Fibroblast of skin of left biceps (primary cell): ENCODE measurements around the gene SLC10A3.

Experiments used
- DNase-seq, 2 experiments: peaks; one replicate each; pipeline ENCODE4 v3.0.0-alpha.2; 2013; ENCODE audit warnings: low read depth in 2 of 2

The SLC10A3 gene

DNA sequence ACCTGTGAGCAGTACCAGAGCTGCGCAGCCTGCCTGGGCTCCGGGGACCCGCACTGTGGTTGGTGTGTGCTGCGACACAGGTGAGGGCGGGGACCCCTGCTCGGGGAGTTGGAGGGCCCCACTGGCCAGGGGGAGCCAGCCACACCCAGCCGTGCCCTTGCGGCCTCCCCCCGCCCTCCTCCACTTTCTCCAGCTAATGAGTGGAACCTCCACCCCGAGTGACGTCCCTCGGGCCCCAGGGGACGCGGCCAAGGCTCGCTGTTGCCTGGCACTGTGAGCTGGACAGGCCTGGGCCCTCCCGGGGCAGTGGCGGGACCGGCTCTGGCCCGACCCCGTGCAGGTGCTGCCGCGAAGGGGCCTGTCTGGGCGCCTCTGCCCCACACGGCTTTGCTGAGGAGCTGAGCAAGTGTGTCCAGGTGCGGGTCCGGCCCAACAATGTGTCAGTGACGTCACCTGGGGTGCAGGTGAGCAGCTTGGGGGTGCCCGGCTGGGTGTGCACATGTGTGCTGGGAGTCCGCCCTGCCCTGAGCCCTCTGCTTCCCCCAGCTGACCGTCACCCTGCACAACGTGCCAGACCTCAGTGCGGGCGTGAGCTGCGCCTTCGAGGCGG, 26.7 kb downstream of the SLC10A3 start:
- DNase-seq: no peak

DNA sequence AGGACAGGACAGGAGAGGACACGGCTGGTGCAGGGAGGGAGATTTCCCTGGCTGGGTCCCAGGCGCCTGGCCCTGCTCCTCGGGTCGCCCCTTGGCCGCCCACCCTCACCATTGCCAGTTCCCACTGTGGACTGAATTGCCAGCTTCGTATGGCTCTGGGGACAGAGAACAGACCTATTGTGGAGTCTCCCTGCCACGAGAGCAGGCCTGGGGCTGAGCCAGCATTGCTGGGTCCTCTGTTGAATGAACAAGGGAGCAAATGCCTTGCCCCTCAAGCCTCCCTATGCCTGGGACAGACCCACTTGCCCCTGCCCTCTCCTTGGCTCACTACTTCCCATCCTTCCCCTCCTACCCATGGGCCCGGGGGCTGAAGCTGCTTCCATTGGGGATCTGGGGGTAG, 28.0 kb downstream of the SLC10A3 start:
- no peak for DNase-seq

DNA sequence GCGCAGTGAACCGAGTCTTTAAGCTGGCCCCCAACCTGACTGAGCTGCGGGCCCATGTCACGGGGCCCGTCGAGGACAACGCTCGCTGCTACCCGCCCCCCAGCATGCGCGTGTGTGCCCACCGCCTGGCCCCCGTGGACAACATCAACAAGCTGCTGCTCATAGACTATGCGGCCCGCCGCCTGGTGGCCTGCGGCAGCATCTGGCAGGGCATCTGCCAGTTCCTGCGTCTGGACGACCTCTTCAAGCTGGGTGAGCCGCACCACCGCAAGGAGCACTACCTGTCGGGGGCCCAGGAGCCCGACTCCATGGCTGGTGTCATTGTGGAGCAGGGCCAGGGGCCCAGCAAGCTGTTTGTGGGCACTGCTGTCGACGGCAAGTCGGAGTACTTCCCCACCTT, 30.1 kb downstream of the SLC10A3 start:
- DNase-seq: no peak

DNA sequence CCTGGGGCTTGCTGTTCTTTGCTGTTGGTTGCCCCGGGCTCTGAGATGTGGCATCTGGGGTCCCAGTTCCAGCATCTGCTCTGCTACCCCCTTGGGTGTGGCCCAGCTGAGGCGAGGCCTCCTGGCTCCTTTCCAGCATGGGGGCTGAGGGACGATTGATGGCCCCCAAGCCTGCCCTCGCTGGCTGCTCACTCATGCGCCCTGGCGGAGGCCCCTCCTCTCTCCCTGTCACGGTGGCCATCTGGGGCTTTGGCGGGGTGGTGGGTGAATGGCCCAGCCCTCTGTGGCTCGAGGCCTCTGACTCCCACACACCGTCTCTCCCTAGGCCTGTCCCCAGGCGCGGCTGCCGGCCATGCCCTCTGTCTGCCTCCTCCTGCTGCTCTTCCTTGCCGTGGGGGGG, 30.6 kb downstream of the SLC10A3 start:
- no peak for DNase-seq

DNA sequence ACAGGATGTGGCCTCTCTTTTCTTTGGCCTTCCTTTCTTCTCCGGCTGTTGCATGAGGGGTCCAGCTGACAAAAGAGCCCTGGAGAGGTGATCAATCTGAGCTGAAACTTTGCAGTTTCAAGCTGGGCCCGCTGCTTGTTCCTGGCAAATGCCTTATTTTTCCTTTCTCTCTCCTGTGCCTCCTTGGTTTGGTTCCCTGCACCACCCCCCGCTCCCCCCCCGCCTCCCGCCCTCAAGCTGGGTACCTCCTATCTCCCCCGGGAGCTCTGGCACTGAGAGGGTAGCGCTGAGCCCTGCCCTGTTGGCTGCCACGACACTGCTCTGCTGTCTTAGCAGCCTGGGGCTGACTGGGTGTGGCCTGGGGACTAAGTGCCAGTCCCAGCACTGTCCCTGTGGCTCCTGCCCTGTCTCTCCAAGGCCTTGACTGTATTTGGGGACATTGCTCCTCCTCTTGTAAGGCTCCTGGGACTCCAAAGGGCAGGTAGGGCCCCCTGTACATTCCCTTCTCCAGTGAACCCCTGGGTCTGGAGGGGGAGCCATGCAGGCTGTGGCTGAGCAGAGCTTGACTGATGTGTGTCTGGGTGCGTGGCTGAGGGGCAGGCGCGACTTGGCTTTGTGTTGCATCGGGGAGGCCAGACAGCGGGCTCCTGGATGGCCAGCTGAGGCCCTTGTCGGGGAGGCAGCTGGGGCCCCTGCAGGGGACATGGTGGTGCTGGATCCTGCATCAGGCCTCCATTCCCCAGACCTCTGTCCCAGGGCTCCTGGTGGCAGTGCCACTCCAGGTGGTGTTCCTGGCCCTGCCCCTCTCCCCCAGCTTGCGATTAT, 31.3 kb downstream of the SLC10A3 start:
- DNase-seq: no peak

DNA sequence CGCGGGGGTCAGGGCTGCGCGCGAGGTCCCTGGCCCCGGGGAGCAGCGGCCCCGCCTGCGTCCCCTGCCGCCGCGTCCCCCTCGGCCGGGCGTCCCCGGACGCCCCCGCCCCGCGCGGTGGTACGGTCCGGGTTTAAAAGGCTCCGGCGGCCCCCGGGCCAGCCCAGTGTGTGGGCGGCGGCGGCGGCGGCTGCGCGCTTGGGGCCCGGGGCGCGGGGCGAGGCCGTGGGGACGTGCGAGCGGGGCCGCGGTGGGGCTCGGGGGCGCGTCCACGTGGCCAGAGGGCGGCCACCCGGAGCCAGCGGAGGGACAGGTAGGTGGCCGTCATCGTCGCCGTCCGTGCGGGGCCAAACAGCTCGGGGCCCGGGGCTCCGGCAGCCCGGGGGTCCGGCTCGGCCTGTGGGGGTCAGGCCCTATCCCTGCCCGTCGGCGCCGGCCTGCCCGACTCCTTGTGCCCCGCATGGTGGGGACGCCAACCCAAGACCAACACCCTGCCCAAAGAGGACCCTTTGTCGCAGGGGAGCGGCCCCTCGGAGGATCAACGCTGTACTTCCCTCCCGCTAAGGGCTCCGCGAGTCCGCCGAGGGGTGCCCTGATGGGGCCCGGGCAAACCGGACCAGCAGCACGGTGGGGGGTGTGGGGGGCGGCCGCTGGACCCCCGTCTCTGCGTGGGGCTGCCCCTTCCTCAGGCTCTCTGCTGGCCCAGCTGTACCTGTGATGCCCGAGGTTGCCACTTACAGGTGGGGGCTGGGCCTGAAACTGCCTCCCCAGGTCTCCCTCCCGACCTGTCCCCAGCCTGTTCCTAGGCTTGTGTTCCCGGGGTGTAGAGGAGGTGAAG, 32.1 kb downstream of the SLC10A3 start, which contains the start of gene PLXNA3:
TSS of gene PLXNA3 (plus strand) at position 166 of the 838 bp plus-strand sequence. CDS start 1,903 bp downstream, outside the sequence.
- DNase-seq: no peak

DNA sequence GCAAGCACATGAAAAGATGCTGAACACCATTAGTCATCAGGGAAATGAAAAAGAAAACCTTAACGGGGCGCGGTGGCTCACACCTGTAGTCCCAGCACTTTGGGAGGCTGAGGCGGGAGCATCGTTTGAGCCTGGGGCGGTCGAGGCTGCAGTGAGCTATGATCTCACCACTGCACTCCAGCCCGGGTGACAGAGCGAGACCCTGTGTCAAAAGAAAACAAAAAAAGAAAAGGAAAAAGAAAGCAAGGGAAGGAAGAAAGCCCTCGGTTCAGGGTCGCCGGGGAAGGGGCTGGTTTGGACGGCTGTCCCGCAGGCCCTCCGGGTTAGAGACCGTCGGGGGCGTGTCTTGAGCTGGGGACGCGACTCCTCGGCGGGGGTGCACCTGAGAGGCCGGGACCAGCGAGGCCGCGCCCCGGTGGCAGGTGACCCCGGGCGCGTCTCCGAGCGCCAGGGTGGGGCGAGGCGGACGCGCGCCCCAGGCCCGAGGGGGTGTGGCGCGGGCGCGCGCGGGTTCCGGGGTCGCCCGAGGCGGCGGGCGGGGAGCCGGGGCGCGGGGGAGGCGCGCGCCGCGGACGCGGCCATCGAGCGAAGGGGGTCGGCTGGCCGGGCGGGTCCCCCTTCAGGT, 32.8 kb downstream of the SLC10A3 start:
- DNase-seq: no peak

DNA sequence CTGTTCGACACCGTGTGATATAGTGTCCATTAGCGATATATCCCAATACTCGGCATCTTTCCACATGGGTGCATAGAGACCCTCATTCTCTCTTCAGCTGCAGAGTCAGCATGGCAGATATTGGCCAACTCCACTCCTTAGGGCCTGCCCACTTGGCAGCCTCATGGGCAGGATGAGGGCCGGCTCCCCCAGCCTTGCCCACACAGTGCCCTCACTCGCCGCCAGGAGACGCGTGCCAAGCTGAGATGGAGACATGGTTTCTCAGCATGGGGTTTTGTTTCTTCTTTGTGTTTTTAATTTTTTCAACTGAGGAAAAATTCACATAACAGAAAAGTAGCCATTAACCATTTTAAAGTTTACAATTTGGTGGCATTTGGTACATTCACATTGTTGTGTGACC, 37.6 kb downstream of the SLC10A3 start:
- no peak for DNase-seq

DNA sequence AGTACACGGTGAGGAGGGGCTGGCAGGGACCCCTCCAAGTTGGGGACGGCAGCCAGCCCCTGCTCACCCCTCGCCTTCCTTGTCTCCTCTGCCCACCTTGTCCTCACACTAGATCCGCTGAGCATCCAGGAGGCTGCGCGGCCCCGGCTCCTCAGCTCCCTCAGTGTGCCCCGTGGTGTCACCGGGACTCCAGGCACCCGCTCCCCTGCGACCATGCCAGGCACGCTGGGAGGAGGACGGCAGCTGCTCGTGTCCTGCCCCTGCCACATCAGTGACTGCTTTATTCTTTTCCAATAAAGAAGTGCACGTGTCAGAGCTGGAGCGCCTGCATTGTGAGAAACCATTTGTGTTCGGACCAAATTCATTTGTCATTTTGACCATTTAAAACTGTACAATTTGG, 40.1 kb downstream of the SLC10A3 start:
- no peak for DNase-seq

DNA sequence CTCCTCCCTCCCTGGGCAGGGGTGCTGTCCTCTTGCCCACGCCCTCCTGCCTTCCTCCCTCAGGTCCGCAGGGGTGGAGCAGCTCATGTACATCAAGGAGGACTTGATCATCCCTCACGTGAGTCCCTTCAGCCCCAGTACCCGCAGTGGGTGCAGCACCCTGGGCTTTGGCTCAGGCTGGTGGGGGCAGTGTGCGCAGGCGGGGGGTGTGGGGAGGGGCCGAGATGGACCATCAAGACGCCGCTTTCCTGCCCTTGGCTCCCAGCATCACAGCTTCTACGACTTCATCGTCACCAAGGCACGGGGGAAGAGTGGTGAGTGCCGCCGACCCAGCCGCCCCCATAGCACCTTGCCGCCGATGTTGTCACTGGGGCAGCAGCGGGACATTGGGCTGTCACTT, 40.8 kb downstream of the SLC10A3 start:
- no peak for DNase-seq

DNA sequence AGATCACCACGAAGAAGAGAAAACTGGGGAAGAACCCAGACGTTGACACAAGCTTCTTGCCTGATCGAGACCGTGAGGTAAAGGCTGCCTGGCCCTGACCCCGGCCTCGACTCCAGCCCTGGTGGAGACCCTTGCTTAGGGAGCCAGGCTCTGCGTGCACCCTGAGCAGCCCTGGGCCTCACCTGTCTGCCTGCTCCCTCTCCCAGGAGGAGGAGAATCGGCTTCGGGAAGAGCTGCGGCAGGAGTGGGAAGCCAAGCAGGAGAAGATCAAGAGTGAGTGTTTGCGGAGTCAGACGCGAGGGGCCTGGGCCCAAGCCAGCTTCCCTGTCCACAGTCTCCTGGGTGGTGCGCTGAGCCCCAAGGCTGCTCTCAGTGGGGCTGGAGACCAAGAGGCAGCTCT, 41.9 kb downstream of the SLC10A3 start:
- DNase-seq: no peak

DNA sequence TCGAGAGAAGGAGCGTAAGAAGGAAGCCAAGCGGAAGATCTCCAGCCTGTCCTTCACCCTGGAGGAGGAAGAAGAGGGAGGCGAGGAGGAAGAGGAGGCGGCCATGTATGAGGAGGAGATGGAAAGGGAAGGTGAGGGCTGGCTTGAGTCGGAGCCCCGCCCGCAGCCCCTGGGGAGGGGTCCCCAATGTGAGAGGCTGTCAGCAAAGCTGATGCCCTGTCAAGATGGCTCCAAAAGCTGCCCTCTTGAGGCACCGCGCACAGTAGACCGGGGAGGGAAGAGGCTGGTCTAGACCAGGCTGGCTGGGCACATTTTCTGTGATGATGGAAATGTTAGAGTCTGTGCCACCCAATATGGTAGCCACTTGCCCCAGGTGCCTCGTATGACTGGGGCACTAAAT, 44.0 kb downstream of the SLC10A3 start:
- no peak for DNase-seq

DNA sequence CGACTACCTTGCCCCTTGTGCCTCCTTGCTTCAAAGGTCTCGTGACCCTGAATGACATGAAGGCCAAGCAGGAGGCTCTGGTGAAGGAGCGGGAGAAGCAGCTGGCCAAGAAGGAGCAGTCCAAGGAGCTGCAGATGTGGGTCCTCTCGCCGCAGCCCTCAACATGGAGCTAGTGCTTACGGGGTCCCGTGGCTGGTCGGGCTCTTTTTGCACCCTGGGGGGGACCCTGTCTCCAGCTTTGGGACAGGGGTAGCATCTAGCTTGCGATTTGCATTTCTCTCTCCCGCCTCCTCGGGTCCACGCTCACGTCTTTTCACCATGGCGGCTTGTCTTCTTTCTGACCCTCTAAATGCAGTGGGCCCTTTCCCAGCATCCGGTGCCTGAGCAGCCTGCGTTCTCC, 44.7 kb downstream of the SLC10A3 start:
- no peak for DNase-seq

DNA sequence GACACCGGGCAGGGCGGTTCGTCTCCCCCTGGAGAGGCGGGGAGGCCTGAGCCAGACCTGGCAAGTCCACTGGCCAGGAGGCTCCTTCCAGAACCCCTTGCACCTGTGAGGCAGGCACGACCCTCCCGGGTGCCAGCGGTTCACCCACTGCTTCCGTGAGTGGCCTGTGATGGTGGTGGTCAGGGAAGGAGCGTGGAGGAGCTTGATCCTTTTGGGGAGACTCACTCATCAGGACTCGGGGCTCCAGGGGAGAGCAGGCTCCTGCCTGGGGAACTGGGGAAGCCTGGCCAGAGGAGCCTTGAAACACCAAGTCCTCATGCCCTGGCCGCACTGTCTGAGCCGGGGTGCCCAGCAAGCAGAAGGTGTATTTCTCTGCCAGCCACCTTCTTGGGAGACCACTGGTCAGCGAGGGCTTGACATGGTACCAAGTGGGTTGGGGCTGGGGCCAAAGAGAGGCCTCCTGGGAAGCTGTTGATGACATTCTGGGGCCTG, 45.6 kb downstream of the SLC10A3 start:
- DNase-seq: no peak

DNA sequence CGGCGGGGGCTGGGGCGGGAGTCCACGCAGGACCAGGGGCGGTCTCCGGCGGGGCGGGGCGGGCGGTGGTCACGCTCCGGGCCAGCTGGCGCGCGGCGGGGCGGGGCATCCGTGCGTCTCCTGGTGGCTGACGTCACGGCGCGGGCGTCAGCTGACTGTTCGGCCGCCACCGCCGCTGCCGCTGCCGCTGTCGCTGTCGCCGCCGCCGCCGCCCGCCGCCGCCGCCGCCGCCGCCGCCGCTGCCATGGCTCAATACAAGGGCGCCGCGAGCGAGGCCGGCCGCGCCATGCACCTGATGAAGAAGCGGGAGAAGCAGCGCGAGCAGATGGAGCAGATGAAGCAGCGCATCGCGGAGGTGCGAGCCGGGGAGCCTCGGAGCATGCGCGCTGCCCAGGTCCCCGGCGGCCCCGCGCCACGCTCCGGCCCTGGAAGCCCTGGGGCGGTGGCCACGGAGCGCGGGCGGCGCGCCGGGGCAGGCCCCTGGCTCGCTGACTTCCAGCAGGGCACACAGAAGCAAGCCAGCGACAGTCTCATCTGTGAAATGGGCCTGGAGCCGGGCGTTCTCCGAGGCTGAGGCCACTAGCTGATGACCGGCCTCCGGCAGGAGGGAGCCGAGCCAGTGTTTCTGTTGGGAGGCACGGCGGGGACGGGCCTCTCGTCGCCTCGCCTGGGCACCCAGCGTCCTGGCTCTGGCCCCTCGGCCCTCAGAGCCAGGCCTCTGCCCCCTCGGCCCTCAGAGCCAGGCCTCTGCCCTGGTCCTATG, 46.3 kb downstream of the SLC10A3 start, which contains the start of gene FAM50A:
TSS of gene FAM50A (plus strand) at position 150 of the 763 bp plus-strand sequence. CDS start at position 245, 95 bp downstream.
- no peak for DNase-seq

DNA sequence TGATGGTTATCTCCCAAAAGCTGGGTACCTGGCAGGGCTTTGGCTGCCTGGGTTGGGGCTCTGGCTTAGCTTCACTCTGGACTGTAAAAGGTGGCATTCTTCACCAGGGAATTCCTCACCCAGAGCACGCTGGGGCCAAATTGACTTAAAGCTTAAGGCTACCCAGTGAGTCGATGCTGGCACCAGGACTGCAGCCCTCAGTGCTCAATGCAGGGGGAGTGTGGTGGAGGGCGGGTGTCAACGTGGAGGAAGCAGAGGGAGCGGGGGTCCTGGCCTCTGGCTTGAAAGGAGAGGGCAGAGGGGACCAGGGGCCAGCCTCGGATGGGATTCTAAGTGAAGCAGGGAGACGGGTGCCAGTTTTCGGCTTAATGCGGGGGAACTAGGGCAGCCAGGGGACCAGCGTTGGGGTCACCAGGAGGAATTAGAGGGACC, 46.9 kb downstream of the SLC10A3 start:
- DNase-seq: no peak

DNA sequence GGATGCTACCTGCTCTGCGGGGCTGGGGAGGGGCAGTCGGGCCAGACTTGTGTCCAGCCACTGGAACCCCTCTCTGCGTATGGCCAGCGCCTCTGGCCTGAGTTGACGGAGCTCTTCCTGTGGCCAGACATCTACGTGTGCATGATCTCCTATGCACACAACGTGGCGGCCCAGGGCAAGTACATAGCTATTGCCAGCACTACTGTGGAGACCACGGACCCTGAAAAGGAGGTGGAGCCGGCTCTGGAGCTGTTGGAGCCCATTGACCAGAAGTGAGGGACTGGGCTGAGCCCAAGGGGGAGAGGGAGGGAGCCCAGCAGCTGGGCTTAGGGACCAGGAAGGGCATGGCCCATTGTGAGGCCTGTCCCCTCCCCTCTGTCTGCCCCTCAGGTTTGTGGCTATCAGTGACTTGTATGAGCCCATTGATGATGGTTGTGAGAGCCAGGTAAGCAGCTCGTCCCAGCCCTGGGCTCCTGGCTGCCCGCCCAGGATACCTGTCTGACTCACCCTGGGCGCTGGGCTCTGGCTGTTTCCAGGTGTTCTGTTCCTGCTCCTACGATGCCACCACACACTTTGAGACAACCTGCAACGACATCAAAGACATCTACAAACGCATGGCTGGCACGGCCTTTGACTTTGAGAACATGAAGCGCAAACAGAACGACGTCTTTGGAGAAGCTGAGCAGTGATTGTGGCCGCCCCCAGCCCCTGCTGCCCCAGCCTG, 48.3 kb downstream of the SLC10A3 start:
- no peak for DNase-seq

DNA sequence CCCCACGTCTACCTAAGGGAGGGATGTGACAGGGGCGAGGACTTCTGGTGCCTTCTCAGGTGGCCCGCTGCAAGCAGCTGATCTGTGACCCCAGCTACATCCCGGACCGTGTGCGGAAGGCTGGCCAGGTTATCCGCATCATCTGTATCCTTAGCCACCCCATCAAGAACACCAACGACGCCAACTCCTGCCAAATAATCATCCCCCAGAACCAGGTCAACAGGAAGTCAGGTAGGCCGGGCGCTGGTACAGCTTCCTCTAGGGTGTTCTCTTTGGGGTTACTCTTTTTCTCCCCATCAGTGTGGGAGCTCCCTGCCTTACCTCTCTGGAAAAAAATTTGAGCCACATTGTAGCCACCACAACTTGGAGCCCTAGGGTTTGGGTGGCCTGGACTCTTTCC, 48.9 kb downstream of the SLC10A3 start:
- DNase-seq: no peak

DNA sequence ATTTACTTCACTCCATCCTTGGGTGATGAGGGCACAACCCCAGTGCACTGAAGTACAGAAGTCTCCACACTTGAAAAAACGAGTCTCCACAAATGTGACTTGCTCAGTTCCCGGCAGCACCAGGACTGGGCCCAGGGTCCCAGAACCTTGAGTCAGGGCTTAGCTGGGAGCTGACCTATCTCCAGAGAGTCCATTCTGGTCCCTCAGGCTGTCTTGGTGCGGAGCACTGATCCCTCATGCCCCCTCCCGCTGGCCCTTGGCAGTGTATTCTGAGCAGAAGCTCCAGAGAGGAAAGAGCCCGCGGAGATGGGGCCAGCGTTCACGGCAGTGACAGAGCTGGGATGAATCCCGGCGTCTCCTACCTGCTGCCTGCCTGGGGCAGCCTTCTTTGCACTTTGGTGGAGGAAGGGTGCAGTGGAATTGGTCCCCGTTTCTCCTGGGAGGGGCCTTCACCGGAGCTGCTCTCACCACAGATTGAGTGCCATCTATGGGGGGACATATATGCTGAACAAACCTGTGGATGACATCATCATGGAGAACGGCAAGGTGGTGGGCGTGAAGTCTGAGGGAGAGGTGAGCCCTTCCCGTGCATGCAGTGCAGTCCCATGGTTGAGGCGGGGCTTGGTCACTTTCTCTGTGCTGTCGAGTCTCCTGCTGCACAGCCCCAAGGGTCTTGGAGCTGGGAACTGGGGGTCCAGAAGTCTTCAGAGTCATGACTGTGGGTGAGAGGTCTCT, 49.6 kb downstream of the SLC10A3 start:
- no peak for DNase-seq

DNA sequence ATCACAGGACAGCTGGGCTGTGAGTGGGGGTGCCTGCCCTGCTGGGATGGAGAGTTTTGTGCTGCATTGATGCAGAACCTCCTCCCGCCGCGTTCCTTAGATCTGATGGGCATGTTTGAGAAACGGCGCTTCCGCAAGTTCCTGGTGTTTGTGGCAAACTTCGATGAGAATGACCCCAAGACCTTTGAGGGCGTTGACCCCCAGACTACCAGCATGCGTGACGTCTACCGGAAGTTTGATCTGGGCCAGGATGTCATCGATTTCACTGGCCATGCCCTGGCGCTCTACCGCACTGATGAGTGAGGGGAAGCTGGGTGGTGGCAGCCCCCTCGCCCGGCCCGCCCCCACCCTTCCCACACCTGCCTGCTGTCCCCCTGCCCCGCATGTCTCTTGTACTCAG, 50.6 kb downstream of the SLC10A3 start:
- DNase-seq: no peak
